Kidney capillary endothelial cell (primary cell): ENCODE measurements around the gene DCDC2.
A peak's percentile ranks its signal among the peaks of the same experiment; 100 is the strongest.
"Not testable (repeated sequence)": the region's sequence is repeated elsewhere in the genome, so short reads cannot be mapped to it uniquely, and the experiment has no call there.

Experiments
- DNase-seq: peaks from one replicate; pipeline ENCODE4 v3.0.0-alpha.2; 2018; ENCODE audit warnings: low spot score

Gene DCDC2

GRCh38 chr6:24223115-24223919, 134.5 kb downstream of the DCDC2 start:
- DNase-seq, result no peak

DNA sequence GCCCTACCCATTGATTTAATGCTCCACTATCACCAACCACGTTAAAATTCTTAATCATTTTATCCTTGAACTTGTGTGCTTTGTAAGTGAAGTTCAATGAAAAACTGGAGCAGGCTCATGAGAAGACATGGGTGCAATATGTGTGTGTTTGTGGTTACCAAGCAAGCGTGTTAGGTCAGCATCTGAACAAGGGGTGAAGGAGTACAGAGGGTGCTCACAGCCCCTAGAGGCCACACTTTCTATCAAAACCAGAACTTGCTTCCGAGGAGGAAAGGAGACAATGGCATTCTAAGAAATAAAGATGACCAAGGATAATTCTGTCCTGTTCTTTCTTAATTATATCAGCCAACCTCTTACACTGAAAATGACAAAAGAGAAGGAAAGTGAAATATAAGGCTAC, 138.2 kb downstream of the DCDC2 start:
- no peak for DNase-seq

DNA sequence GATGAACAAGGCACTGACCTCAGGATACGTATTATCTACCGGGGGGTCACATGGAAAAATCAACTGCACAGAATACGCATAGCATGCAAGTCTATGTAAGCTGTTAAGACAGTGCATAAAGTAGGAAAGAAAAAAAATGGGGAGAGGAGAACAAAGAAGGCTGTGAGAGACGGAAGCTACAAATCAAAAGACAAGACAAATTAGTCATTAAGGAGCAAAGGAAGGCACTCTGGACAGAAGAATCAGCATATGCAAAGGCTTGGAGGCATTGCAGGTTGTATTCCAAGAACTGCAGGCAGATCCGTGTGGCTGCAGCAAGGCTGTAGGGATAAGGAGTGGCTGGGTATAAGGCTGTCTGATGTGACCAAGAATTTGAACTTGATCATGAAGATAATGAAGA, 142.9 kb downstream of the DCDC2 start:
- no peak for DNase-seq

DNA sequence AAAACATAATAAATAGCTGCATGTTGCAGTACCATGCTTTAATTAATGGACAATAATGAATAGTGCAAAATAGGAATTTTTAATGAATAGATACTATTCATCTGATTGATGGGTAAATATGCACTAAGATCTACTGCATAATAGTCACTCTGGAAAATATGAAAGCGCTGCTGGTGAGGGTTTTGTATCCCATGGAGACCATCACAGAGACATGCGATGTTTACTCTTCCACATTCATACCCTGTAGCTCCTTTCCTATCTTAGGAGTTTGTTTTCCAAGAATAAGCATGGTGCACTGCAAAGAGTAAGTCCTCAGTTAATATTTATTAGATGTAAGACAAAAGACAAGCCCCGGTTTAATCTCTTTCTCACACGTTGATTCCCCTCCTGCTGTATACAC, 150.4 kb downstream of the DCDC2 start:
- no peak for DNase-seq

DNA sequence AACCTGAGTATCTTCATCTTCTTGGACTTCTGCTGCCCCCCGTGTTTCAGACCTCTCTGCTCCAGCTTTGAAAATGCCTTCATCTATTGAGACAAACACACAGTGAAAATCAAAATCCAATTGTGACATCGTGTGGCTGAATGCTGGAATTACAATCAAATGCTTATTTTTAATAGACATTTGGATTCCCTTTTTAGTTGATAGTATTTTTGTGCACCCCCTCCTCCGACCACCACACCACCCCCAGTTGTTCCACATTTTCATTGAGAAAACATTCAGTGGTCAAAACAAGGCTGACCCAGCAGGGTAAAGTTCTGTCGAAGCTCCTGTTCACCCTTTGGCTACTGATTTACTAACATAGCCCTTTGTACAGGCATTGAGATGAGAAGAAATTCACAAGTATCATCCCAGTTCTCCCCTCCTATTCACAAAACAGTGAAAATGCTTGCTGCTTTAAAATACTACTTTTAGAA, 152.8 kb downstream of the DCDC2 start:
- peak; percentile 33 for DNase-seq

DNA sequence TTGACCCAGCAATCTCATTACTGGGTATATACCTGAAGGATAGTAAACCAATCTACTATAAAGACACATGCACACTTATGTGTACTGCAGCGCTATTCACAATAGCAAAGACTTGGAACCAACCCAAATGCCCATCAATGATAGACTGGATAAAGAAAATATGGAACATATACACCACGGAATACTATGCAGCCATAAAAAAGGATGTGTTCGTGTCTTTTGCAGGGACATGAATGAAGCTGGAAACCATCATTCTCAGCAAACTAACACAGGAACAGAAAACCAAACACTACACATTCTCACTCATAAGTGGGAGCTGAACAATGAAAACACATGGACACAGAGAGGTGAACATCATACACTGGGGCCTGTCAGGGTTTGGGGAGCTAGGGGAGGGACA, 153.7 kb downstream of the DCDC2 start:
- not testable (repeated sequence) for DNase-seq

DNA sequence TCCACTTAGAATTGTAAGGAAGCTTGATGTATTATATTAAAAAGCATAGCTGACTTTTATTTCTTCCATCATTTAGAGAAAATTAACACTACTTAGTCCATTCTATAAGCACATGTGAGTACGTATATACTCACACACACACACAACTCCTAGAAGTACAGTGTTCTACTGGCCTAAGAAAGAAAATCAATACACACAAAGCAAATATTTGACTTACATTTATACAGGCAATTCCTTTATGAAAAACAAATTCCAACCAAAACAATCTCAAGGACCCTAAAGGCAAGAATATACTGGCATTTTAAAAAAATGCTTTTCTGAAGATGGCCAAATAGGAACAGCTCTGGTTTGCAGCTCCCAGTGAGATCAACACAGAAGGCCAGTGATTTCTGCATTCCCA, 160.0 kb downstream of the DCDC2 start:
- DNase-seq, result no peak

DNA sequence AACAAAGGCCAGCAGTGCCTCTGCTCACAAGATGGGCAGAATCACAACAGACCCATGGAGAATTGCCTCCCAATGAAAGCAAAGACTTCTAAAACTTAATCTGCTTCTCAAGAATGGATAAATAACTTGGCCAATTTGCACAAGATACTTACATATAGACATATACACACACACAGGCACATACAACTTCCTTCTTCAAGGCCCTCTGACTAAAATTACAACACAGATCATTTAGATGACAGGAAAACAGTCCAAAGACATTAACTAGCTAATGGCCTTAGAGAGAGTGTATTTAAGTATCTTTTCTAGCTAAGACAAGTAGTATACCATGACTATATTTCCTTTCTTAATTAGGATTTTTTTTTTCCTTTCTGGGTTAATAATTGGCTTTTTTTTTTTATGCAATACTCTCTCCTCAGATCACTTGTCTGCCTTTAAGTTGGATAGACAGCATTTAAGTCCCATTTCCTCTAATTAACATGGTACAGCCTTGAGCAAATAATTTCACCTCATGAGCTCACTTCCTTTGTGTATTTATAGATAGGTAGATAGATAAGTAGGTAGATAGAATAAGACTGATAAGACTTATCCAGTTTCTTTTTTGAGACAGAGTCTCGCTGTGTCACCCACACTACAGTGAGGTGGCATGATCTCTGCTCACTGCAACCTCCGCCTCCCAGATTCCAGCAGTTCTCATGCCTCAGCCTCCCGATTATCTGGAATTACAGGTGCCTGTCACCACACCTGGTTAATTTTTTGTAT, 161.8 kb downstream of the DCDC2 start:
- no peak for DNase-seq

- DNase-seq, result no peak
Measured at GRCh38 chr6:24194978-24195700, 162.7 kb downstream of the DCDC2 start.

DNA sequence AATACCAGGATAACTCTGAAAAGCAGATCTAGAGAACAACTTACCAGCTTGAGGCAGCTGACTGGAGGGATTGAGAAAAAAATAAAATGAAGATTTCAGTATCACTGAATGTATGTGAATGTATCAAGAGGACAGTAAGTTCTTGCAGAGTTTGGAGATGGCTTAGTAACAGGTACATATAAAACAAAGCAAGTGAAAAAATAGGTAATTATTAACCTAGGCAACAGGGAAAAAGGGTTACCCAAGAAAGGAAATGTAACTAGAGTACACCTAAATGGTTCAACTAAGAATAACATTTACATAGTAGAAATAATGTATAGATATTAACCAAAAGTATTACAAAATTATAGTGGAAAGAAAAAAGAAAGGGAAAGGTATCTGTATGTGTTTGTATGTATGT, 164.5 kb downstream of the DCDC2 start:
- no peak for DNase-seq

GRCh38 chr6:24191346-24191745, 166.5 kb downstream of the DCDC2 start:
- no peak for DNase-seq

GRCh38 chr6:24188578-24189080, 169.2 kb downstream of the DCDC2 start:
- no peak for DNase-seq

DNA sequence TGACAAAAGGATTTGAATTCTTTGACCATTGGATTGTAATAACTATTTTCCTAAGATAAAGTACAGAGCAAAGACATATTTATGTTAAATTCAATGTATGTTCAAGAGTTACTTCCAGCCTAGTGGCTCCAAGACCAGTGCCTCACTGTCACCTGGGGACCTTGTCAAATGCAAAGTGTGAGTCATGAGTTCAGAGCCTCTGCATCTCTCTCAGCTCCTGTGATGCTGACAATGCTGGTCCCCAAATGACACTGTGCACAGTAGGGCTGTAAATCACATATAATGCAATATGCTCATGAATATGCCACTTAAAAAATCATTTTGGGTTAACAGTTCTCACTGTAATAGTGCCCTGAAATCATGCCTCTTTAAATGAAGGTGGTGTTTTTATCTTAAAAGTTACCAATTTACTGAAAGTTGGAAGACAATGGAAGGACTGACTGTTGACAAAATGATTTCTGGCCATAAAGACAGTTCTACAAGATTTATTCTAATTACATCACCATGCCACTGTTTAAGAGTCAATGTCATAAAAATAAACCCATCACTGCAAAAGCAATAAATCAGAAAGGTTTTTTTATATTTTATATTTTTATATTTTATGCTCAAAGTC, 169.8 kb downstream of the DCDC2 start:
- DNase-seq, result no peak

DNA sequence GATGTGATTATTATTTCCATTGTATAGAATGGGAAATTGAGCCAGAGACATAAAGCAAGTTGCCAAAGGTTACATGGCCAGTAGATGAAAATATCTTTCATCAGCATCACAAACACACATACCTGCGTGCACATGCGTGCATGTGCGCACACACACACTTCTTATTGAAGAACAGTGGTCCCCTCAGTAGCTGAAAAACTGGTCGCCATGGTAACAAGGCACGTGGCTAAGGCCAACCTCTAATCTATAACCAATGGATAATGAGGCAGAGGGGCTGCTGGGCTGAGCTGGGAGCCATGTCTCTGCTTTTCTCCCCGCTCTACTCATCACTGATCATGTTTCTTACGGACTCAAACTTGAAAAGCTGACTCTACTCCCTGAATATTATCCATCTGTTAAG, 171.5 kb downstream of the DCDC2 start:
- DNase-seq, result no peak

DNA sequence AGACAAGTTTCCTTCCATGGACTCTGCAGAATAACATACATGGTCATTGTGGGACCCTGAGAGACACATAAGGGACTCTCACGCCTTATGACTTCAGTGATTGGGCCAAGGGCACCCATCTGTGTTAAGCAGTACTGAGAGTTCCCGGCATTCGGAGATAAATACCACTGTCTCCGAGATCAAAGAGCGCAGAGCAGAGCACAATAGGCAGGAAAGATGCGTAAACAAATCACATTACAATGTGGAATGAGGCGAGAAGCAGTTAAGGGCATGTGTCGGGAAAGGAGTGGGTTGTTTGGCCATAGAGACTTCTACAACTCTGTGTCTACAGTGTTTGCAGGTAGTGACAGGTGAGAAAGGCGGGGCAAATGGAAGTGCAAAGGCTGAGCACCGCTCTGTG, 174.3 kb downstream of the DCDC2 start:
- DNase-seq, result no peak

DNA sequence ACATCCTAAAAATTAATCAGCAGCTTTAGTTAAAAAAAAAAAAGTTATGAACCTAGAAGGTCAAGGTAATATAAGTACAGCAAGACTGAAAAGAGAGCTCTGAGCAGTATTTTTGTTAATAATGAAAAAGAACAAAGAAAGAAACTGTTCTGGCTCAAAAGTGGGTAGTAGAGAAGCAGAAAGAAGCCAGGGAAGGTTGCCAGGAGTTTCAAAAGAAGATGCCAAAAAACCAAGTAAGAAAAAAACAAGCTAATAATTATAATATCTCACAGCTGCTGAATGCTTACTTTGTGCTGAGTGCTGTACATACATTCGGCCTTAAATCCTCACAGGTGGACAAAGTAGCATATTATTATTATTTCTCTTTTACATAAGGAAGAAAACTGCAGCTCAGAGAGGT, 200.0 kb downstream of the DCDC2 start:
- no peak for DNase-seq

DNA sequence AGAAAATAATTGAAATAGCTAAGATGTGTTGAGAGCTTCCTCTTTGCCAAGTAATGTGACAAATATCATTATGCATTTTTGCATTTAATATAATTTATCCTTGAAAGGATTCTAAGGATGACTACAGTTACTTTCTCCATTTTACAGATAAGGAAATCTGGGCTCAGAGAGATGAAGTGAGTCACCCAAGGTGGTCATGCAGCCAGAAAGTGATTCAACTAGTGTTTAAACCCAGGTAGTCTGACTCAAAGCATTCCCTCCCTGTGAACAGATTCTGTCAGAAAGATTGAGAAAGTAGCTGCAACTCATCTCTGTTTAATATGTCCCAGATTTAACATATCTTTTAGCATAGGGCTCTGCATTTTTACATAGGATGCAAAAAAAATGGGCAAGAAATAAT, 203.7 kb downstream of the DCDC2 start:
- DNase-seq, result no peak

DNA sequence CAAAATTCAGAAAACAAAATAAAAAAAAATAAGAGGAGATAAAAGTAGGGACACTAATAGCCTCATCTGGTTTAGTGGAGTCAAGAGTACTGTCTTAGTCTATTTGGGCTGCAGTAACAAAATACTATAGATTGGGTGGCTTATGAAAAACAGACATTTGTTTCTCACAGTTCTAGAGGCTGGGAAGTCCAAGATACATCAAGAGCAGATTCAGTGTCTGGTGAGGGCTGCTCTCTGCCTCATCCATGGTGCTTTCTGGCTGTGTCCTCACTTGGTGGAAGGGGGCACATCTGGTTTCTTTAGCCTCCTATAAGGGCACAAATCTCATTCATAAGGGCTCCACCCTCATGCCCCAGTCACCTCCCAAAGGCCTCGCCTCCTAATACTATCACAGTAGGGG, 205.8 kb downstream of the DCDC2 start:
- DNase-seq, result no peak

DNA sequence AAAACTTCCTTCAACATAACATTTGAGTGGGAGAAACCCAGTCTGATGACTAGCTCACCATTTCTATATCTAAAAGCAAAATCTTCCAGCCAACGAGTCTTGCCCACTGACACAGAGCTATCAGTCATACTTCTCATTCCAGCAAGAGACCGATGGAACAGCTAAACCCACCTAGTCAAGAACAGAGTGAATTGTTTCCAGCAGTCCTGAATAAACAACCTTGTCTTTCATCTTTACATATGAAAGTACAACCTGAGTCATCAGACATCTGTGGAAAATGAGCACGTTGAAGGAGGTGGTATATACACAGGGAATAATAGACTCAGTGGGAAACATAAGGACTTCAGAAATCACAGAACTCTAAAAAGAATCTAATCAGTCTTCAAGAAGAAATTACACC, 208.0 kb downstream of the DCDC2 start:
- no peak for DNase-seq

DNA sequence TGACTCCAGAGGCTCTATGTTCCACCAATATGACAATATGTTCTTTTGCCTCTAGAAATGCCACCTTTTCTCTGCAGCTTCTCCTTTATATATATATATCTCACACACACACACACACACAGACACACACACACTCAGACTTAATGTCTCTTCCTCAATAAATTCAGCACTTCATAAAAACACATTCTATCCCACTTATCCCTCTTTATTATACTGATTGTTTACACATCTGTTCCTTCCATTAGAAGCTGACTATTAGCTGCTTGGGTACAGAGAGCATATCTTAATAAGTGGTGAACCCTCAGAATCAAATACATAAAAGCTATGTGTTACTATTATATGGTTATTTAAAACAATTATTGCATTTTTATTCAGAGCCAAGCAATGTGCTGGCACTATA, 208.6 kb downstream of the DCDC2 start:
- DNase-seq, result no peak

GRCh38 chr6:24148684-24149083, 209.2 kb downstream of the DCDC2 start:
- DNase-seq, result no peak

DNA sequence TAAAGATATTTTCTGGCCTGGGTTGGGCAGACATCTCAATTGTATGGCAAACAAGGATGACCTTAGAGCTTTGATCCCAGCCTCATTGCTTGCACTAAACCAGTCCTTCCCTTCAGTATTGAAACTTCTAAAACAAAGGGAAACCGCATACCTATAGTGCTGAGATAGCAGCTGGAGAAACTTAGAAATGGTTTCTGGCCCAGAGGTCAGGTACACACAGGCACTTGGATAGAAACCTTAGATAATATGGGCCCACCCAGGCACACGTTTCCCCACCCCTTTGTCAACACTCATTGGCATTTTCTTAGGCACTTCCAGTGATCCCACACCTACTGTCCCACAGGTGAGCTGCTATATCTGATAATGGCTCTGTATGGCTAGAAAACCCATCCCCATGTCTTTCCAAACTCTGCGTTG, 209.7 kb downstream of the DCDC2 start:
- no peak for DNase-seq
